Upper lobe of left lung (tissue), 4 donors: ENCODE data around the gene NFKBIZ.

Experiments
- CTCF ChIP-seq, 6 experiments: fragments of 450-650 bp in 4 of 6; fragments of 200-600 bp in 2 of 6; sonication (generic) in 2 of 6; IDR thresholded peaks; one replicate each; pipeline ENCODE4 v1.5.1; 2016 to 2019; ENCODE audit warnings: antibody characterized with exemption in 6 of 6
- POLR2A ChIP-seq, 4 donors: fragments of 450-650 bp; IDR thresholded peaks; one replicate each; pipeline ENCODE4 v1.5.1; 2016 to 2017; ENCODE audit warnings: antibody characterized with exemption in 4 of 4, mild to moderate bottlenecking in 2 of 4

- TF ChIP-seq CTCF (IDR thresholded peaks at IDR 0.05) (no peak), POLR2A (IDR thresholded peaks at IDR 0.05) (no peak)
These were observed 41.4 kb downstream of the NFKBIZ start for GRCh38 chr3:101890716-101891115.
